Osteocyte (in vitro differentiated cells): Measurements from ENCODE around the gene KRT14. TPM values are rescaled to one million over a fixed set of nuclear protein-coding genes. Genes with fewer than 3 reads are reported as not detected.
"Not testable (repeated sequence)": the region's sequence is repeated elsewhere in the genome, so short reads cannot be mapped to it uniquely, and the experiment has no call there.

Experiments
- DNase-seq: peaks from one replicate; pipeline ENCODE4 v3.0.0; 2021; ENCODE audit warnings: mixed read lengths; ENCODE audit not compliant: unreplicated experiment; ENCODE audit errors: extremely low spot score
- H3K27ac Mint-ChIP-seq: one replicate; pipeline ENCODE4 v1.8.0; 2021; ENCODE audit warnings: mild to moderate bottlenecking, mixed read lengths; ENCODE audit not compliant: unreplicated experiment
- H3K27me3 Mint-ChIP-seq: one replicate; pipeline ENCODE4 v1.8.0; 2021; ENCODE audit warnings: mixed read lengths; ENCODE audit not compliant: unreplicated experiment
- H3K36me3 Mint-ChIP-seq: one replicate; pipeline ENCODE4 v1.8.0; 2021; ENCODE audit warnings: mixed read lengths; ENCODE audit not compliant: unreplicated experiment
- H3K4me1 Mint-ChIP-seq: one replicate; pipeline ENCODE4 v1.8.0; 2021; ENCODE audit warnings: mixed read lengths; ENCODE audit not compliant: unreplicated experiment
- H3K4me3 Mint-ChIP-seq: one replicate; pipeline ENCODE4 v1.8.0; 2021; ENCODE audit warnings: mild to moderate bottlenecking, moderate library complexity, mixed read lengths; ENCODE audit not compliant: unreplicated experiment
- H3K9me3 Mint-ChIP-seq: one replicate; pipeline ENCODE4 v1.8.0; 2021; ENCODE audit warnings: mixed read lengths; ENCODE audit not compliant: unreplicated experiment
- CTCF ChIP-seq: fragments of 200-600 bp; sonication (generic); IDR thresholded peaks from 2 replicates; pipeline ENCODE4 v1.5.0; 2021; ENCODE audit warnings: antibody characterized with exemption, mild to moderate bottlenecking, moderate library complexity
- total RNA-seq: library from RNA; stranded (reverse); gene quantifications from 2 replicates; pipeline ENCODE4 v1.2.1, GENCODE V29; 2021

KRT14 gene
- total RNA-seq, 1 donor from 2014 or later = not detected

- H3K27me3 Mint-ChIP-seq = no peaks in the 10 kb centered on the region
- no peak for TF ChIP-seq CTCF
- H3K9me3 Mint-ChIP-seq = no peaks in the 10 kb centered on the region
- no peak overlapping the region for H3K27ac Mint-ChIP-seq
- no peak overlapping the region for H3K4me3 Mint-ChIP-seq
- peaks cover 9% of the 10 kb centered on the region for H3K4me1 Mint-ChIP-seq
- no peak for DNase-seq
- no peaks in the 10 kb centered on the region for H3K36me3 Mint-ChIP-seq
Measured at GRCh38 chr17:41585301-41586056, 1.2 kb downstream of the KRT14 start.

- peaks cover 12% of the 10 kb centered on the region for H3K4me1 Mint-ChIP-seq
- H3K27ac Mint-ChIP-seq = not testable (repeated sequence)
Measured at GRCh38 chr17:41584331-41584927, 2.3 kb downstream of the KRT14 start.

GRCh38 chr17:41583137-41584127, 3.3 kb downstream of the KRT14 start:
- no peaks in the 10 kb centered on the region for H3K27me3 Mint-ChIP-seq
- TF ChIP-seq CTCF = no peak
- no peak overlapping the region for H3K27ac Mint-ChIP-seq
- no peak for DNase-seq
- peaks cover 13% of the 10 kb centered on the region for H3K4me1 Mint-ChIP-seq
- H3K4me3 Mint-ChIP-seq = no peak overlapping the region
- no peaks in the 10 kb centered on the region for H3K9me3 Mint-ChIP-seq
- no peaks in the 10 kb centered on the region for H3K36me3 Mint-ChIP-seq

More at GRCh38 chr17:41584331-41584927, 2.3 kb downstream of the KRT14 start:
- DNase-seq, H3K36me3 Mint-ChIP-seq, H3K9me3 Mint-ChIP-seq, H3K27me3 Mint-ChIP-seq, H3K4me3 Mint-ChIP-seq: not testable (repeated sequence)

GRCh38 chr17:41582061-41582968, 4.4 kb downstream of the KRT14 start:
- not testable (repeated sequence) for H3K9me3 Mint-ChIP-seq, H3K27ac Mint-ChIP-seq, H3K27me3 Mint-ChIP-seq, DNase-seq, H3K4me3 Mint-ChIP-seq, H3K36me3 Mint-ChIP-seq
- H3K4me1 Mint-ChIP-seq = peaks cover 13% of the 10 kb centered on the region

- no peak for DNase-seq
- Mint-ChIP-seq H3K4me1 (peaks cover 13% of the 10 kb centered on the region), H3K4me3 (no peak overlapping the region), H3K9me3 (no peaks in the 10 kb centered on the region), H3K27ac (no peak overlapping the region), H3K36me3 (no peaks in the 10 kb centered on the region), H3K27me3 (peaks cover 6% of the 10 kb centered on the region)
- TF ChIP-seq CTCF = no peak
Measured at GRCh38 chr17:41581366-41582060, 5.2 kb downstream of the KRT14 start.
